HepG2 (cell line): Measurements from ENCODE around the gene PSMD2. TPM values are rescaled to one million over a fixed set of nuclear protein-coding genes. Genes with fewer than 3 reads are reported as not detected.

Experiments used
- DRAP1 ChIP-seq: IDR thresholded peaks from 2 replicates; pipeline ENCODE4 v1.6.1; 2016; ENCODE audit warnings: missing genetic modification reagents, missing compliant biosample characterization
- ESRRA ChIP-seq: sonication (generic); formaldehyde crosslinking; IDR thresholded peaks from 2 replicates; pipeline ENCODE4 v1.5.1; 2020; ENCODE audit warnings: mild to moderate bottlenecking, low read depth, missing genetic modification reagents
- FOSL2 ChIP-seq: sonication (generic); formaldehyde crosslinking; IDR thresholded peaks from 2 replicates; pipeline ENCODE4 v1.4.0; 2020; ENCODE audit warnings: missing genetic modification reagents
- GLI4 ChIP-seq: sonication (generic); formaldehyde crosslinking; IDR thresholded peaks from 2 replicates; pipeline ENCODE4 v1.5.1; 2020; ENCODE audit warnings: missing genetic modification reagents, mild to moderate bottlenecking, moderate library complexity, borderline replicate concordance
- HES4 ChIP-seq: sonication (generic); formaldehyde crosslinking; IDR thresholded peaks from 2 replicates; pipeline ENCODE4 v1.9.0; 2021; ENCODE audit warnings: mild to moderate bottlenecking, missing genetic modification reagents, borderline replicate concordance
- IRF9 ChIP-seq: sonication (generic); formaldehyde crosslinking; IDR thresholded peaks from 2 replicates; pipeline ENCODE4 v1.8.0; 2022; ENCODE audit warnings: missing genetic modification reagents, mild to moderate bottlenecking, borderline replicate concordance
- PATZ1 ChIP-seq: sonication (generic); formaldehyde crosslinking; IDR thresholded peaks from 2 replicates; pipeline ENCODE4 v1.4.0; 2020; ENCODE audit warnings: missing genetic modification reagents
- PCBP1 ChIP-seq: fragments of 200-400 bp; formaldehyde crosslinking; IDR thresholded peaks from 2 replicates; pipeline ENCODE4 v1.6.1; 2017; ENCODE audit warnings: mild to moderate bottlenecking, low read depth, low read length, borderline replicate concordance
- RAD21 ChIP-seq: fragments of 450-650 bp; formaldehyde crosslinking; IDR thresholded peaks from 2 replicates; pipeline ENCODE4 v1.5.0; 2020; ENCODE audit warnings: mild to moderate bottlenecking
- SMAD3 ChIP-seq: sonication (generic); formaldehyde crosslinking; IDR thresholded peaks from 2 replicates; pipeline ENCODE4 v1.4.0; 2020; ENCODE audit warnings: missing genetic modification reagents
- TAF15 ChIP-seq: fragments of 200-400 bp; formaldehyde crosslinking; IDR thresholded peaks from one replicate; pipeline ENCODE4 v1.6.1; 2018; ENCODE audit warnings: mild to moderate bottlenecking, low read depth, low read length; ENCODE audit not compliant: poor library complexity, severe bottlenecking
- TMF1 ChIP-seq: sonication (generic); formaldehyde crosslinking; IDR thresholded peaks from 2 replicates; pipeline ENCODE4 v1.8.1; 2022; ENCODE audit warnings: low read depth, missing genetic modification reagents
- USF2 ChIP-seq, 2 experiments: sonication (generic) in 1 of 2; formaldehyde crosslinking in 1 of 2; IDR thresholded peaks; 2 replicates each; pipeline versions ENCODE4 v1.5.1 to v1.6.1; 2011 to 2020; ENCODE audit warnings: borderline replicate concordance in 1 of 2, low read depth in 1 of 2, low read length in 1 of 2, mild to moderate bottlenecking in 1 of 2, missing genetic modification reagents in 1 of 2, moderate library complexity in 1 of 2
- ZBTB38 ChIP-seq: sonication (generic); formaldehyde crosslinking; IDR thresholded peaks from 2 replicates; pipeline ENCODE4 v1.5.1; 2020; ENCODE audit warnings: mild to moderate bottlenecking, missing genetic modification reagents
- ZFP90 ChIP-seq: sonication (generic); formaldehyde crosslinking; IDR thresholded peaks from 2 replicates; pipeline ENCODE4 v1.8.0; 2022; ENCODE audit warnings: missing genetic modification reagents, mild to moderate bottlenecking, inconsistent platforms, borderline replicate concordance
- ZNF264 ChIP-seq: sonication (generic); formaldehyde crosslinking; IDR thresholded peaks from 2 replicates; pipeline ENCODE4 v1.4.0; 2020; ENCODE audit warnings: missing genetic modification reagents
- ZNF619 ChIP-seq: sonication (generic); formaldehyde crosslinking; IDR thresholded peaks from 2 replicates; pipeline ENCODE4 v1.4.0; 2020; ENCODE audit warnings: mild to moderate bottlenecking, missing genetic modification reagents
- ZNF720 ChIP-seq: sonication (generic); formaldehyde crosslinking; IDR thresholded peaks from 2 replicates; pipeline ENCODE4 v1.4.0; 2020; ENCODE audit warnings: missing genetic modification reagents
- ZNF724P ChIP-seq: sonication (generic); formaldehyde crosslinking; IDR thresholded peaks from 2 replicates; pipeline ENCODE4 v1.8.0; 2022; ENCODE audit warnings: missing genetic modification reagents, borderline replicate concordance
- ZSCAN25 ChIP-seq: sonication (generic); formaldehyde crosslinking; IDR thresholded peaks from 2 replicates; pipeline ENCODE4 v1.8.0; 2022; ENCODE audit warnings: mild to moderate bottlenecking, missing genetic modification reagents
- ZSCAN5A ChIP-seq: sonication (generic); formaldehyde crosslinking; IDR thresholded peaks from 2 replicates; pipeline ENCODE4 v1.8.0; 2022; ENCODE audit warnings: mild to moderate bottlenecking, missing genetic modification reagents, borderline replicate concordance
- polyA plus RNA-seq, 8 experiments: library from polyadenylated mRNA; depleted of rRNA in 3 of 8; stranded (reverse) in 7 of 8; unstranded in 1 of 8; fragments of >200 nt; fragmentation: Illumina TruSeq in 4 of 8; extraction: Trizol in 4 of 8; gene quantifications; 2 replicates each; pipeline versions ENCODE4 v1.2.1 to v1.2.3, GENCODE V29; 2011 to 2016; ENCODE audit warnings: low read depth in 4 of 8, missing spikeins in 1 of 8, mixed read lengths in 1 of 8; ENCODE audit not compliant: insufficient read depth in 1 of 8
- total RNA-seq, 5 experiments: library from RNA; depleted of rRNA; stranded (reverse); fragments of >200 nt; fragmentation: Illumina TruSeq; extraction: Trizol; gene quantifications; 2 replicates each; pipeline ENCODE4 v1.2.3, GENCODE V29; 2016; ENCODE audit warnings: low read depth in 1 of 5

Gene PSMD2
- total and polyA plus RNA-seq, 2 of the 13 experiments (the other 11 are each of a cell fraction or from before 2014, with no cell fraction given), result 125 to 200 TPM

GRCh38 chr3:184250167-184250828 is 48.7 kb upstream of the PSMD2 start (continued):
- no peak for TF ChIP-seq USF2 (IDR thresholded peaks at IDR 0.05; ENCODE audit: low read depth, low read length)
- TF ChIP-seq USF2 (CRISPR knock-in tag; IDR thresholded peaks at IDR 0.05; ENCODE audit: borderline replicate concordance), result no peak
- no peak for TF ChIP-seq ZNF619 (CRISPR knock-in tag)
- no peak for TF ChIP-seq ESRRA (CRISPR knock-in tag)
- peak; percentile 34; the same call in 1 of the 2 replicates for TF ChIP-seq FOSL2 (CRISPR knock-in tag)
- TF ChIP-seq RAD21 (CRISPR knock-in tag), result peak; percentile 40
- no peak; the same call in 1 of the 2 replicates for TF ChIP-seq ZNF264 (CRISPR knock-in tag)
- TF ChIP-seq PATZ1 (CRISPR knock-in tag), result no peak
- no peak for TF ChIP-seq TAF15
- 0 out of 2 replicates have a peak, but pooled peaks have one; percentile 18 for TF ChIP-seq SMAD3 (CRISPR knock-in tag)
- TF ChIP-seq ZFP90 (CRISPR knock-in tag), result no peak
- TF ChIP-seq PCBP1, result no peak
- TF ChIP-seq GLI4 (CRISPR knock-in tag), result no peak
- peak; percentile 31; the same call in 1 of the 2 replicates for TF ChIP-seq DRAP1 (CRISPR knock-in tag)
- no peak for TF ChIP-seq TMF1
- TF ChIP-seq HES4 (CRISPR knock-in tag), result no peak
- TF ChIP-seq ZNF724P (CRISPR knock-in tag), result no peak
- no peak for TF ChIP-seq ZSCAN25 (CRISPR knock-in tag)
- no peak for TF ChIP-seq ZNF720 (CRISPR knock-in tag)
- TF ChIP-seq ZSCAN5A (CRISPR knock-in tag), result no peak
- TF ChIP-seq ZBTB38, result no peak
- no peak for TF ChIP-seq IRF9 (CRISPR knock-in tag)
